Fibroblast of villous mesenchyme (primary cell): ENCODE data around the gene NME2. TPM values are rescaled to one million over a fixed set of nuclear protein-coding genes. Genes with fewer than 3 reads are reported as not detected.
A peak's percentile ranks its signal among the peaks of the same experiment; 100 is the strongest.
"Not testable (repeated sequence)": the region's sequence is repeated elsewhere in the genome, so short reads cannot be mapped to it uniquely, and the experiment has no call there.

Experiments used
- DNase-seq: peaks from one replicate; pipeline ENCODE4 v3.0.0-alpha.2; 2010; ENCODE audit warnings: low read depth
- H3K4me3 ChIP-seq: 2 replicates; pipeline ENCODE4 v1.5.1; 2011; ENCODE audit warnings: low read depth, mild to moderate bottlenecking, low read length
- CTCF ChIP-seq: IDR thresholded peaks from 2 replicates; pipeline ENCODE4 v1.5.1; 2012; ENCODE audit warnings: low read depth, mild to moderate bottlenecking, low read length; ENCODE audit not compliant: insufficient read depth
- total RNA-seq: library from RNA; depleted of rRNA; stranded (reverse); fragments of >200 nt; gene quantifications from 2 replicates; pipeline ENCODE4 v1.2.3, GENCODE V29; 2012

NME2 gene
- total RNA-seq, 1 donor = 438 TPM

- H3K4me3 ChIP-seq = peak overlapping the region; percentile 78
- TF ChIP-seq CTCF = no peak
- DNase-seq = peak; percentile 97
Measured at GRCh38 chr17:51121620-51122472, 44.4 kb upstream of the NME2 start.

- not testable (repeated sequence) for DNase-seq, H3K4me3 ChIP-seq
Measured at GRCh38 chr17:51122473-51123115, 43.6 kb upstream of the NME2 start.

DNA sequence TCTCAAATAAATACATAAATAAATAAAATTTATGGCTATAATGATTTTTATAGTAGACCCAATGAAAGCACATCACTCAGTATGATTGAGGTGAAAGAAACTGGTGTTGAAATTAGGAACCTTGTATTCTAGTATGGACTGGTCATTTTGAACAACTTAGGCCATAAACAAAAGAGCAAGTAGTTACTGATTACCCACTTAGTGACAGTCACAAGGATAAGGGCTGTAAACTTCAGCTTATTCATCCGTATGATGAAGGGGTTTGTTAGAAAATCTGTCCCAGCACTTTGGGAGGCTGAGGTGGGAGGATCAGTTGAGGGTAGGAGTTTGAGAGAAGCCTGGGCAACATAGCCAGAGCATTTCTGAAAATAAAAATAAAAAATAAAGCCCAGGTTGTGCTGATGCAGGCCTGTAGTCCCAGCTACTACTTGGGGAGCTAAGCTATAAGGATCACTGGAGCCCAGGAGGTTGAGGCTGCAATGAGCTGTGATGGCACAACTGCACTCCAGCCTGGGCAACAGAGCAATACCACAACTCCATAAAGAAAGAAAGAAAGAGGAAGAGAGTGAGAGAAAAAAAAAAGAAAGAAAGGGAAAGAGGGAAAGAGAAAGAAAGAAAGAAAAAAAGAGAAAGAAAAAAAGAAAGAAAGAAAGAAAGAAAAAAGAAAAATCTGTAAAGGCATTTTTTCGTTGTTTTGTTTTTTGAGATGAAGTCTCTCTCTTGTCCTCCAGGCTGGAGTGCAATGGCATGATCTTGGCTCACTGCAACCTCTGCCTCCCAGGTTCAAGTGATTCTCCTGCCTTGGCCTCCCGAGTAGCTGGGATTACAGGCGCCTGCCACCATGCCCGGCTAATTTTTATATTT lies 41.3 kb upstream of the NME2 start:
- DNase-seq = no peak
- TF ChIP-seq CTCF = no peak
- no peak overlapping the region for H3K4me3 ChIP-seq

GRCh38 chr17:51128076-51128475 lies 38.1 kb upstream of the NME2 start:
- no peak for DNase-seq

DNA sequence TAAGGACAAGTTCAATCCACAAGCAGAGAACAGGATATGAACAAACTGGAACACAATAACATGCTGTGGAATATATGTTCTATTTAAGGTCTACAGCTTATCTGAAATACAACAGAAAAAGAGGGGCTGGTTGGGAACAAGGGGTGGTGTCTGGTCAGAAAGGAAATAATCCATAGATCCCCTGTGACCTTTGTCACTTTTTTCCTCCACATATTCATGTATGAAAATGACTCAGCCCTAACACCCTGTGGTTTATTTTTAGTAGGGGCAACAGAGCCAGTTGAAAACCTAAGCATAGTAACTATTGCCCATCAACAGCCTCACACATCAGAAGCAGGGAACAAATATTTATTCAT lies 33.3 kb upstream of the NME2 start:
- no peak for DNase-seq
- no peak overlapping the region for H3K4me3 ChIP-seq
- no peak for TF ChIP-seq CTCF

More at GRCh38 chr17:51128076-51128475, 38.1 kb upstream of the NME2 start:
- no peak overlapping the region for H3K4me3 ChIP-seq
- TF ChIP-seq CTCF = no peak

DNA sequence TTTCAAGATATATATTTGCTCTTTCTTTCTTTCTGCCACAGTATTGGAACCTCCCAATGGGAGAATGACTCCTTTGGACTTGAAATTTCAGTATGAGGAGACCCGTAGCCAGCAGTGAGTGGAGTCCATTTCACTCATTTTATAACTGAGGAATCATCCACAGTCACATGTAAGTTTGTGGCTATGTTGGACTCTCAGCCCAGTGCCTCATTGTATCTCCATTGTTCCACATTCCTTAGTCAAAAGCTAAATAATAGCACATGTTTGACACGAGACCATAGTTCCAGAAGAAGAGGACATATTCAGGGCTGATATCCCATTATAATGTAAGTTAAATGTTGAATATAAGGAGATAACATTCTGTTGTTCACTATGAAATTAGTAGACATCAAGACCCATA lies 32.8 kb upstream of the NME2 start:
- DNase-seq = no peak
- no peak overlapping the region for H3K4me3 ChIP-seq
- TF ChIP-seq CTCF = no peak

- no peak for TF ChIP-seq CTCF
- H3K4me3 ChIP-seq = no peak overlapping the region
- DNase-seq = no peak
Measured at GRCh38 chr17:51135956-51136355, 30.3 kb upstream of the NME2 start.
